K562 (cell line): ENCODE results near the gene NLE1. TPM values are rescaled to one million over a fixed set of nuclear protein-coding genes. Genes with fewer than 3 reads are reported as not detected.

Source experiments
- CBFA2T3 ChIP-seq: fragments of 450-650 bp; IDR thresholded peaks from 2 replicates; pipeline ENCODE4 v1.6.1; 2017
- CGGBP1 ChIP-seq: fragments of 250-450 bp; sonication (Bioruptor Pico); IDR thresholded peaks from 2 replicates; pipeline ENCODE4 v1.9.0; 2021; ENCODE audit warnings: mild to moderate bottlenecking
- CUX1 ChIP-seq: fragments of 200-800 bp; sonication (Bioruptor generic); IDR thresholded peaks from 2 replicates; pipeline ENCODE4 v1.6.1; 2016; ENCODE audit warnings: missing genetic modification characterization, missing compliant biosample characterization
- EP400 ChIP-seq: fragments of 450-650 bp; IDR thresholded peaks from 2 replicates; pipeline ENCODE4 v1.6.1; 2017; ENCODE audit warnings: antibody characterized with exemption, mild to moderate bottlenecking, moderate library complexity
- HES1 ChIP-seq: fragments of 450-650 bp; IDR thresholded peaks from 2 replicates; pipeline ENCODE4 v1.6.1; 2016; ENCODE audit warnings: low read depth, mild to moderate bottlenecking, moderate library complexity
- HNRNPK ChIP-seq: fragments of 200-400 bp; formaldehyde crosslinking; IDR thresholded peaks from one replicate; pipeline ENCODE4 v1.6.1; 2018; ENCODE audit warnings: mild to moderate bottlenecking, low read depth, low read length; ENCODE audit not compliant: poor library complexity, severe bottlenecking
- PTRF ChIP-seq: fragments of 450-650 bp; IDR thresholded peaks from 2 replicates; pipeline ENCODE4 v1.6.1; 2016; ENCODE audit warnings: mild to moderate bottlenecking, missing genetic modification characterization, missing compliant biosample characterization
- RBM22 ChIP-seq: fragments of 200-400 bp; formaldehyde crosslinking; IDR thresholded peaks from 2 replicates; pipeline ENCODE4 v1.6.1; 2018; ENCODE audit warnings: low read length, low read depth; ENCODE audit not compliant: poor library complexity, severe bottlenecking
- SMARCB1 ChIP-seq: IDR thresholded peaks from 2 replicates; pipeline ENCODE4 v1.6.1; 2011; ENCODE audit warnings: improper control_type of control experiment, low read depth; ENCODE audit not compliant: insufficient read length
- SP1 ChIP-seq: sonication (generic); formaldehyde crosslinking; IDR thresholded peaks from 2 replicates; pipeline ENCODE4 v1.8.1; 2022; ENCODE audit warnings: mild to moderate bottlenecking, missing genetic modification reagents
- STAG1 ChIP-seq: sonication (generic); formaldehyde crosslinking; IDR thresholded peaks from 2 replicates; pipeline ENCODE4 v1.5.0; 2020; ENCODE audit warnings: missing genetic modification reagents, borderline replicate concordance
- TBP ChIP-seq: optimal IDR thresholded peaks from 2 replicates; pipeline ENCODE3; 2011; ENCODE audit warnings: low read depth, low read length, improper control_type of control experiment
- ZBTB1 ChIP-seq: sonication (generic); formaldehyde crosslinking; IDR thresholded peaks from 2 replicates; pipeline ENCODE4 v1.8.1; 2023; ENCODE audit warnings: missing genetic modification reagents, low read depth, mild to moderate bottlenecking, borderline replicate concordance
- ZC3H4 ChIP-seq: sonication (generic); formaldehyde crosslinking; IDR thresholded peaks from 2 replicates; pipeline ENCODE4 v1.9.0; 2021; ENCODE audit warnings: missing genetic modification reagents, borderline replicate concordance
- ZKSCAN8 ChIP-seq: fragments of 200-800 bp; sonication (Bioruptor generic); IDR thresholded peaks from 2 replicates; pipeline ENCODE4 v1.6.1; 2016; ENCODE audit warnings: missing genetic modification characterization, missing compliant biosample characterization
- ZNF143 ChIP-seq: sonication (generic); formaldehyde crosslinking; IDR thresholded peaks from 2 replicates; pipeline ENCODE4 v1.9.0; 2022; ENCODE audit warnings: mild to moderate bottlenecking, missing genetic modification reagents
- ZNF165 ChIP-seq: fragments of 250-450 bp; sonication (Bioruptor Pico); IDR thresholded peaks from 2 replicates; pipeline ENCODE4 v1.4.0; 2020; ENCODE audit warnings: borderline replicate concordance
- ZNF41 ChIP-seq: fragments of 250-450 bp; sonication (Bioruptor Pico); conservative IDR thresholded peaks from 2 replicates; pipeline ENCODE4 v1.4.0; 2020; ENCODE audit warnings: mild to moderate bottlenecking
- ZNF511 ChIP-seq: sonication (generic); formaldehyde crosslinking; IDR thresholded peaks from 2 replicates; pipeline ENCODE4 v1.8.0; 2022; ENCODE audit warnings: mild to moderate bottlenecking, missing genetic modification reagents
- ZNF512 ChIP-seq: IDR thresholded peaks from 2 replicates; pipeline ENCODE4 v1.6.1; 2016; ENCODE audit warnings: missing genetic modification characterization, missing compliant biosample characterization
- polyA plus RNA-seq, 8 experiments: library from polyadenylated mRNA; depleted of rRNA in 4 of 8; stranded (reverse) in 5 of 8; unstranded in 3 of 8; fragments of >200 nt; fragmentation: Nextera tagmentation in 2 of 8; fragmentation: Illumina TruSeq in 1 of 8; extraction: Ambion mirVana in 2 of 8; extraction: Trizol in 1 of 8; gene quantifications; 2 replicates each; pipeline versions ENCODE4 v1.2.1 to v1.2.3, GENCODE V29; 2011 to 2014; ENCODE audit warnings: inconsistent platforms in 1 of 8, missing spikeins in 1 of 8
- total RNA-seq, 7 experiments: library from RNA; depleted of rRNA in 6 of 7; stranded (reverse); fragments of >200 nt in 6 of 7; fragmentation: Illumina TruSeq in 2 of 7; extraction: Trizol in 2 of 7; gene quantifications; 2 replicates each; pipeline versions ENCODE4 v1.2.1 to v1.2.3, GENCODE V29; 2011 to 2021; ENCODE audit warnings: low replicate concordance in 1 of 7

Gene NLE1
- total and polyA plus RNA-seq, 9 of the 15 experiments (the other 6 are each of a cell fraction or from before 2014, with no cell fraction given) = 3.8 to 69.0 (median 29.4) TPM

GRCh38 chr17:35119370-35120165, 22.5 kb downstream of the NLE1 start, which contains the start of gene RAD51D (continued):
- TF ChIP-seq CUX1 = no peak
- TF ChIP-seq ZNF143 = no peak
- no peak for TF ChIP-seq SMARCB1
- no peak for TF ChIP-seq ZNF165 (CRISPR knock-in tag)
- no peak for TF ChIP-seq ZC3H4 (CRISPR knock-in tag)
- no peak for TF ChIP-seq HNRNPK
- TF ChIP-seq CGGBP1 (CRISPR knock-in tag) = no peak
- peak; percentile 59 for TF ChIP-seq TBP
- no peak for TF ChIP-seq ZNF41 (CRISPR knock-in tag)
- TF ChIP-seq HES1 = no peak
- TF ChIP-seq PTRF (tag) = no peak
- no peak for TF ChIP-seq RBM22
- no peak for TF ChIP-seq ZNF512 (tag)
- peak; percentile 89 for TF ChIP-seq EP400
- no peak for TF ChIP-seq ZBTB1
- no peak for TF ChIP-seq CBFA2T3
- peak; percentile 73; the same call in 1 of the 2 replicates for TF ChIP-seq STAG1 (CRISPR knock-in tag)
- TF ChIP-seq ZKSCAN8 (CRISPR knock-in tag) = no peak
- TF ChIP-seq SP1 (CRISPR knock-in tag) = no peak
- no peak; the same call in 1 of the 2 replicates for TF ChIP-seq ZNF511 (CRISPR knock-in tag)
